ENCODE data around the gene FADS1.

The FADS1 gene

GRCh38 chr11:61762223-61762615 is 54.6 kb downstream of the FADS1 start:
- DNase-seq (ENCODE audit: low read depth in 2 of 2) = no peak

DNA sequence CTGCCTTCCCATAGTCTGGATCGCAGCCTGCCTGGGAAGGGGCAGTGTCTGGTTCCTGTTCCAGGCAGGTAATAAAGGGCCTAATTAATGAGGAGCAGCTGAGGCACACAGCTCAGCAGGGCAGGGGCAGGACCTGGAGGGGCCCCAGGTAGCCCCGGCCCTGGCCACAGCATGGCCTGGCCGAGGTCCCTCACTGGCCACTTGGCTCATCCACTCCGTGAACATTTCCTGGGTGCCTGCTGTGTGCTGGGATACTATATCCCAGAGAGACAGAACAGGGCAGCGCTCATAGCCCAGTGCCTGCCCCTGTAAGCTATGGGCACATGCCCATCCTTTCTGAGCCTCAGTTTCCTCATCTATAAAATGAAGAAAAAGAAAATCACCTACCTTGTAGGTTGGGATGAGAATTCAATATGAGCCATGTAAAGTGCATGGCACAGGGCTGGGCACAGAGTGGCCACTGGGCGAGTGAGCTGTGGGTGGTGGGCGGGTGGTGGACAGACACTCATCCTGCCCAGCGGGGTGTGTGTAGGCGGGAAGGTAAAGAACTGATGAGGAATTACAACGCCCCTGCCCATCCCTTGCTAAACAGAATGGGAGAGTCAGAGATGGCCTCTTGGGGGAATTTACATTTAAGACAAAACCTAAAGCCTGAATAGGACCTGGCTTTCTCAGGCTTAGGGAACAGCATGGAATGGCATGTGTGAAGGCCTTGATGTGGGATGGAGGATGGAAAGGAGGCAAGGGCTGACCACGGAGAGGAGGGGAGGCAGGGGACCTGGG is 55.2 kb downstream of the FADS1 start:
- no peak for DNase-seq (ENCODE audit: low read depth in 2 of 2)

DNA sequence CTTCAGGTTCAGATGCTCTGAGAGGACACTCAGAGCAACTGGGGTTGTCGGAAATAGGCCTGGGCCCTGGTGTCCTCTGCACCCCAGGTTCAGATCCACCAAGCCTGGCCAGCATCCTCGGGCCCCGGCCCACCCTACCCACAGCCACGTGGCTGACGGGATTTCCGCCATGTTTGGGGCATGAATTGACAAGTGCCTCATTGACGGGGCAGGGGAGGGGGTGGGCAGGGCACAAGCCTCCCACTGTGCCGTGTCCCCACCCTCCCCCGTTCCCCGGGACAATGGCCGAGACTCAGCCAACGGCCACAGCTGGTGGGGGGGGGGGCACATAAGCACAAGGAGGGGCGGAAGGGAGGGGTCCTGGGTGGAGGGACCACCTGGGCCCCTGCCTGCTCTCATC is 55.9 kb downstream of the FADS1 start:
- no peak for DNase-seq (ENCODE audit: low read depth in 2 of 2)

GRCh38 chr11:61757213-61757862 is 59.5 kb downstream of the FADS1 start:
- no peak for DNase-seq (ENCODE audit: low read depth in 2 of 2)

DNA sequence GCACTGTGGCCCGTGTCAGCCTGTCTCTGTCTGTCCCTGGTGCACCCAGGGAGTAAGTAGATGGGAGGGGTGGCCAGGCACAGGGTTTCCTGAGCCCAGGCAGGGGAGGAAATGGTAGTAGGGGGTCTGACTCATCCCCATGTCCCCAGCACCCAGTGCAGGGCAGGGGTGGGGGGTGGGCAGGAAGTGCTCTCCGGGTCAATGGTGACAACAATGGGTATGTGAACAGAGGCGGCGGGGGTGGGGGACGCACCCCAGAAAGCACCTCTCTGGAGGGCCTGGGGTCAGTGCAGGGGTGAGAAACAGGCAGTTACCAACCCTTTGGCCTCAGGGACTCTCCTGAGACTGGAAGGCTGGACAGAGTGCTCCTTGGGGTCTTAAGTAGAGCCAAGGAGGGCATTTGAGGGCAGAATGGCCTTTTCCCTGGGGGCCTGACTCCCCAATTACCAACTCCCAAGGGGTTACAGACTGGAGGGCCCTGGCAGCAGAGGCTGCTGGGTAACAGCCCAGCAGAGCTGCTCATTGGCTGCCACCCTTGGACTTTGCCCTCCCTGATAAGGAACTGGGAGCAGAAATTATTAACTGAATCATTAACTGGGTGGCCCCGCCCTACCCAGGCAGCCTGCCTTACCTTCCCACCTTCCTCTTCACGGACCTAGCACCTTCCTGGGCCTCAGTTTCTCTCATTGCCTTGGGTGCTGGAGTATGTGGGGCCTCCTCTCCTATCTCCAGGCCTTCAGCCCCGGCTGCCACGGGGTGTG is 60.2 kb downstream of the FADS1 start:
- peak in 1 of 2 donors; percentile 31 for DNase-seq (ENCODE audit: low read depth in 2 of 2)

DNA sequence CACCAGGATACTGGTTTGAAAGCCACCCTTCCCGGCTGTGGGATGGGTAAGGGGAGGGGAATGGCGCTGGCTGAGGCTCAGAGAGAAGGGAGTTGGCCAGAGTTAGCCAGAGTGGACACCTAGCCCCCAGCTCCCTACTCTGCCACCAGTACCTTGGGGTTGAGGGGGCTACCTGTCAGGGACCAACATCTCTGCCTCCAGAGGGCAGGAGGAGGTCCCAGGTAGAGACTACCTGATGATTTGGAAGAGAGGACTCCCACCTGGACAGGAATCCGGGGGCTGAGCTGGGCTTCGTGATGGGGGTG is 60.7 kb downstream of the FADS1 start:
- no peak for DNase-seq (ENCODE audit: low read depth in 2 of 2)

DNA sequence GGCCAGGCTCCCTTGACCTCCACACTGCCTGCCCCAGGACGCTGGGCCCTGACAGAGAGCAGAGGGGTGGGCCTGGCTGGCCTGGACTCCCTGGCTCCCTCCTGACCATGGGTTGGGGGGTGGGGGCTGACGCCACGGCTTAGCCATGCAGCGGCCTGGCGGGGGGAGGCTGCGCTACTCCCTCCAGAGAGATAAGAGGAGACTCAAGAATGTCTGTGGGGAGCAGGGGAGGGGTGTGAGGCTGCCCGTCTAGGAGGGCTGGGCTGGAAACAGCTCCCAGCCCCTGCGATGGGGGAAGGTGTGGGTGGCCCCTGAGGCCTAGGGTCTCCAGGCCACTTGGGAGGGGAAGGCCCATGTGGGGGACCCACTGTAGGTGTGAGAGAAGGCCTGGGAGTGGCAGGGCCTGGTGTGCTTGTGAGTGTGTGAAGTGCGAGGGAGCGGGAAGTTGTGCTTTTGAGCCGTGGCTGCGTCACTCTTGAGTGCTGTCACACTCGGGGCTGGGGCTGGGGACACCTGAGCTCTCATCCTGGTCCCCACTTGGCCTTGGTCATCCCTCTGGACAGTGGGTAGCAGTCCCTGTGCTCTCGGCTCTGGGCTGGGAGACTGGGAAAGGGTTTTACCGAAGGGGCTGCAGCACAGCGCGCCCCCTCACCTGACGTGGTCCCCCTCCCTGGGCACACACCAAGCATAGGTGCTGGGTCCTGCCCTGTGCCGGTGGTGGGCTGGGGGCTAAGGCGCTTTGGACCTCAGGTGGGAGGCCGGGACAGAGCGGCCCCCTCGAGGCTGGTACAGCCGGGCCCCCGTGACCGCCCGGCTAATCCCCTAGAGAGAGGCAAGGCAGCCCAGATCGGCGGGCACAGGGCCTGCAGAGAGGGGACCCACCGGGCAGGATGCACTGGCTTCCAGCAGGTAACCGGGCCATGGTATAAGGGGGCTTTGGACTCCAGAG is 62.0 kb downstream of the FADS1 start:
- no peak for DNase-seq (ENCODE audit: low read depth in 2 of 2)

- DNase-seq (ENCODE audit: low read depth in 2 of 2) = no peak
These were observed 63.1 kb downstream of the FADS1 start for GRCh38 chr11:61753672-61754071.

GRCh38 chr11:61752925-61753521 is 63.8 kb downstream of the FADS1 start:
- DNase-seq (ENCODE audit: low read depth in 2 of 2) = no peak

DNA sequence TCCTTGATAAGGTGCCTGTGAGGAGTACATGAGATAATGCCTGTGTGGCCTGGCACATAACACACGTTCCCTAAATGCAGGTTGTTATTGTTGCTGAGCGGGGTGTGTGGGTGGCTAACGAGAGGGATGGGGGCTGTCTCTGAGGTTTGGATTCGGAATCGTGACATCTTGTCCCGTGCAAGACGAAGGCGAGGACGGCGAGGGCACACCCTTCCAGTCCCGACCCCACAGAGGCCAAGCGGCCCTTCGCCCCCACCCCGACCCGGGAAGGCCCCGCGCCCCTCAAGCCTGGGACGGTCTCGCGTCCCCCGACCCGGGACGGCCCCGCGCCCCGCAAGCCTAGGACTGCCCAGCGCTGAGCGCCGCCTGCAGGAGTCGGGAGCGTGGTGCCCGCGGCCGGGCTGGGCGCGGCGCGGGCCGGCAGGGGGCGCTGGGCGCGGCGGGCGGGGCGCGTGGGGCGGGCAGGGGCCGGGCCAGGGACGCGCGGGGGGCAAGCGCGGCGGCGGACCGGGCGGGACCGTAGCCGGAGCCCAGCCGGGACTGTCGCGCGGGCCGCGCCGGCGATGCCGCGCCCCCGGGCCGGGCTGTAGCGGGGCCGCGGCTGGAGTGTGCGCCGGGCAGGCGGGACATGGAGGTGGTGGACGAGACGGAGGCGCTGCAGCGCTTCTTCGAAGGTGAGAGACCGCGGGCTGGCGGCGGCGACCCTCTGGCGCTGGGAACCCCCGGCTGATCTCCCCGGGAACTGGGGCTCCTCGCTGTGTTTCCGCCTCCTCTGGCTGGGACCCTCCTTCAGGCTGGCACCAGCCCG is 64.5 kb downstream of the FADS1 start, which contains the start of gene MYRF:
Gene MYRF (plus strand): TSS at position 520 of the 808 bp plus-strand sequence. CDS start 109 bp downstream, at position 629.
- peak; percentile 43 to 48 for DNase-seq (ENCODE audit: low read depth in 2 of 2)

GRCh38 chr11:61751384-61751783 is 65.4 kb downstream of the FADS1 start:
- DNase-seq (ENCODE audit: low read depth in 2 of 2) = no peak

GRCh38 chr11:61750631-61751273 is 66.1 kb downstream of the FADS1 start:
- DNase-seq (ENCODE audit: low read depth in 2 of 2) = no peak
